GM12878 (cell line): Measurements from ENCODE around the gene CAMKK1. TPM values are rescaled to one million over a fixed set of nuclear protein-coding genes. Genes with fewer than 3 reads are reported as not detected.
A peak's percentile ranks its signal among the peaks of the same experiment; 100 is the strongest.

Experiments used
- ATAC-seq: fragments of 200-7000 bp; cut with Tn5 transposase; 3 replicates; pipeline ENCODE4 v1.9.1; 2020; ENCODE audit warnings: mild to moderate bottlenecking, moderate library complexity
- BruUV-seq: library from RNA; stranded (reverse); fragments of 400-500 nt; replicated peaks from 2 replicates; lab custom pipeline; 2021; lab: Mats Ljungman, UMichigan
- CTCF ChIA-PET: fragments of 300-600 bp; sonication (Branson Sonifier 250); formaldehyde crosslinking; extraction: SDS; loops from one replicate; lab custom pipeline; 2021; ENCODE audit warnings: inconsistent platforms; lab: Yijun Ruan, JAX
- POLR2A ChIA-PET: fragments of 350-600 bp; formaldehyde crosslinking; extraction: SDS; loops from one replicate; lab custom pipeline; 2021; ENCODE audit warnings: inconsistent platforms; lab: Charles Lee
- RAD21 ChIA-PET: fragments of 300-600 bp; sonication (Branson Sonifier 250); formaldehyde crosslinking; loops from one replicate; lab custom pipeline; 2023; ENCODE audit warnings: antibody characterized with exemption; ENCODE audit not compliant: unreplicated experiment; lab: Charles Lee
- SMC1A ChIA-PET: fragments of 300-600 bp; sonication (Branson Sonifier 250); formaldehyde crosslinking; loops from one replicate; lab custom pipeline; 2023; ENCODE audit not compliant: unreplicated experiment, uncharacterized antibody; lab: Charles Lee
- DNase-seq: peaks from one replicate; pipeline ENCODE4 v3.0.0-alpha.2; 2011; ENCODE audit warnings: low read depth, low spot score
- FAIRE-seq: peaks from 3 replicates; lab custom pipeline; 2011; peaks lifted over from hg19 to GRCh38; lab: Jason Lieb, UNC
- H2AFZ ChIP-seq: 2 replicates; pipeline ENCODE4 v1.6.0; 2011; ENCODE audit warnings: low read depth, low read length, control low read depth; ENCODE audit not compliant: control insufficient read depth
- H3K27ac ChIP-seq: 2 replicates; pipeline ENCODE4 v1.5.1; 2011; ENCODE audit warnings: control low read depth; ENCODE audit not compliant: control insufficient read depth, insufficient read depth
- H3K27me3 ChIP-seq, 2 experiments: replicated peaks in 1 of 2; 2 replicates each; pipeline versions ENCODE4 v1.6.0 to v1.6.1; 2011; ENCODE audit warnings: low read length in 1 of 2; ENCODE audit not compliant: control insufficient read depth in 2 of 2, insufficient read depth in 2 of 2
- H3K36me3 ChIP-seq, 2 experiments: 2 replicates each; pipeline ENCODE4 v1.5.1; 2011; ENCODE audit warnings: low read length in 1 of 2; ENCODE audit not compliant: control insufficient read depth in 2 of 2, insufficient read depth in 2 of 2
- H3K4me1 ChIP-seq: 2 replicates; pipeline ENCODE4 v1.6.1; 2011; ENCODE audit warnings: mild to moderate bottlenecking, low read length, moderate library complexity, mixed read lengths; ENCODE audit not compliant: control insufficient read depth, insufficient read depth
- H3K4me2 ChIP-seq: 2 replicates; pipeline ENCODE4 v1.6.0; 2011; ENCODE audit warnings: control low read depth; ENCODE audit not compliant: control insufficient read depth, insufficient read depth
- H3K4me3 ChIP-seq: fragments of 200-600 bp; sonication (generic); 2 replicates; pipeline ENCODE4 v1.5.1; 2016
- H3K79me2 ChIP-seq: 2 replicates; pipeline ENCODE4 v1.6.0; 2011; ENCODE audit warnings: low read length; ENCODE audit not compliant: control insufficient read depth, insufficient read depth
- H3K9ac ChIP-seq: 2 replicates; pipeline ENCODE4 v1.8.0; 2011; ENCODE audit warnings: low read length, control low read depth, mixed read lengths; ENCODE audit not compliant: control insufficient read depth, insufficient read depth
- H3K9me3 ChIP-seq: replicated peaks from 3 replicates; pipeline ENCODE4 v1.5.1; 2011; ENCODE audit warnings: mild to moderate bottlenecking, low read length; ENCODE audit not compliant: control insufficient read depth, insufficient read depth
- H4K20me1 ChIP-seq: 2 replicates; pipeline ENCODE4 v1.6.0; 2011; ENCODE audit not compliant: control insufficient read depth, insufficient read depth
- CREB1 ChIP-seq: IDR thresholded peaks from 2 replicates; pipeline ENCODE4 v1.6.1; 2012; ENCODE audit warnings: low read depth, mild to moderate bottlenecking, inconsistent platforms
- EP300 ChIP-seq, 2 experiments: fragments of 150-350 bp in 1 of 2; IDR thresholded peaks; 2 replicates each; pipeline ENCODE4 v1.6.1; 2011 to 2012; ENCODE audit warnings: low read depth in 2 of 2, low read length in 2 of 2, borderline replicate concordance in 1 of 2, improper control_type of control experiment in 1 of 2, inconsistent platforms in 1 of 2; ENCODE audit not compliant: control insufficient read depth in 1 of 2
- ETV6 ChIP-seq, 2 experiments: fragments of 450-650 bp in 1 of 2; IDR thresholded peaks in 1 of 2; conservative IDR thresholded peaks in 1 of 2; 2 replicates each; pipeline ENCODE4 v1.6.1; 2014; ENCODE audit warnings: antibody characterized with exemption in 1 of 2, borderline replicate concordance in 1 of 2, low read depth in 1 of 2, mild to moderate bottlenecking in 1 of 2, moderate library complexity in 1 of 2
- MEF2A ChIP-seq: IDR thresholded peaks from 2 replicates; pipeline ENCODE4 v1.6.1; 2011; ENCODE audit warnings: low read depth, mild to moderate bottlenecking, low read length, moderate library complexity; ENCODE audit not compliant: insufficient read depth
- MTA2 ChIP-seq: fragments of 450-650 bp; IDR thresholded peaks from 2 replicates; pipeline ENCODE4 v1.6.1; 2016; ENCODE audit warnings: low read depth, mild to moderate bottlenecking, moderate library complexity
- MYB ChIP-seq: fragments of 150-350 bp; IDR thresholded peaks from 2 replicates; pipeline ENCODE4 v1.6.1; 2014; ENCODE audit warnings: mild to moderate bottlenecking, low read depth, low read length, borderline replicate concordance
- RB1 ChIP-seq: fragments of 450-650 bp; formaldehyde crosslinking; IDR thresholded peaks from 2 replicates; pipeline ENCODE4 v1.6.1; 2017; ENCODE audit warnings: mild to moderate bottlenecking, borderline replicate concordance
- RFX5 ChIP-seq: IDR thresholded peaks from 2 replicates; pipeline ENCODE4 v1.6.1; 2011; ENCODE audit warnings: low read depth, low read length, improper control_type of control experiment
- STAT3 ChIP-seq: IDR thresholded peaks from 2 replicates; pipeline ENCODE4 v1.6.1; 2011; ENCODE audit warnings: low read depth, low read length, improper control_type of control experiment
- ZNF207 ChIP-seq: fragments of 450-650 bp; IDR thresholded peaks from 2 replicates; pipeline ENCODE4 v1.6.1; 2014; ENCODE audit warnings: antibody characterized with exemption, mild to moderate bottlenecking, borderline replicate concordance
- WGBS: methylation state at CpG from one replicate; pipeline ENCODE4 v1.1.6; 2016; ENCODE audit warnings: low lambda C conversion rate; ENCODE audit not compliant: insufficient replicate concordance, insufficient coverage; ENCODE audit errors: missing lambda C conversion rate; 5-methylcytosine and 5-hydroxymethylcytosine counted together
- in situ Hi-C: fragments of 300-500 bp; cut with MboI; formaldehyde crosslinking; loops from 9 replicates; pipeline ENCODE4 v1.14.3; 2018; ENCODE audit warnings: mixed read lengths
- intact Hi-C: fragments of 100-400 bp; cut with micrococcal nuclease; formaldehyde crosslinking; loops from one replicate; pipeline ENCODE4 v1.14.2; 2022; ENCODE audit not compliant: unreplicated experiment
- polyA plus RNA-seq, 11 experiments: library from polyadenylated mRNA; depleted of rRNA in 4 of 11; unstranded in 6 of 11; stranded (reverse) in 5 of 11; fragments of >200 nt; fragmentation: Nextera tagmentation in 4 of 11; fragmentation: Illumina TruSeq in 1 of 11; extraction: Ambion mirVana in 4 of 11; extraction: Trizol in 1 of 11; gene quantifications; 1 replicate in 1 of 11; 2 replicates in 10 of 11; pipeline versions ENCODE4 v1.2.1 to v1.2.3, GENCODE V29; 2011 to 2016; ENCODE audit warnings: inconsistent platforms in 2 of 11, missing spikeins in 2 of 11, low read depth in 1 of 11
- total RNA-seq, 4 experiments: library from RNA; depleted of rRNA in 3 of 4; stranded (reverse); fragments of >200 nt in 3 of 4; fragmentation: Illumina TruSeq in 1 of 4; extraction: Trizol in 1 of 4; gene quantifications; 2 replicates each; pipeline versions ENCODE4 v1.2.1 to v1.2.3, GENCODE V29; 2013 to 2021
- TF ChIP-seq, protein P1 (sequence below): IDR thresholded peaks from 2 replicates; pipeline ENCODE4 v1.6.1; 2012; ENCODE audit warnings: improper control_type of control experiment, low read depth, low read length; ENCODE audit not compliant: insufficient replicate concordance
- TF ChIP-seq, protein P2 (sequence below): IDR thresholded peaks from 2 replicates; pipeline ENCODE4 v1.6.1; 2011; ENCODE audit warnings: borderline replicate concordance, low read depth, mild to moderate bottlenecking, moderate library complexity, mixed read lengths, low read length; ENCODE audit not compliant: insufficient read depth; ENCODE audit errors: extremely low read length
- TF ChIP-seq, protein P3 (sequence below): fragments of 450-650 bp; IDR thresholded peaks from 2 replicates; pipeline ENCODE4 v1.6.1; 2014; ENCODE audit warnings: mild to moderate bottlenecking

CAMKK1 gene
- total and polyA plus RNA-seq, 10 of the 15 experiments (the other 5 are each of a cell fraction or from before 2014, with no cell fraction given), result 0.06 to 0.84 (median 0.37) TPM

DNA sequence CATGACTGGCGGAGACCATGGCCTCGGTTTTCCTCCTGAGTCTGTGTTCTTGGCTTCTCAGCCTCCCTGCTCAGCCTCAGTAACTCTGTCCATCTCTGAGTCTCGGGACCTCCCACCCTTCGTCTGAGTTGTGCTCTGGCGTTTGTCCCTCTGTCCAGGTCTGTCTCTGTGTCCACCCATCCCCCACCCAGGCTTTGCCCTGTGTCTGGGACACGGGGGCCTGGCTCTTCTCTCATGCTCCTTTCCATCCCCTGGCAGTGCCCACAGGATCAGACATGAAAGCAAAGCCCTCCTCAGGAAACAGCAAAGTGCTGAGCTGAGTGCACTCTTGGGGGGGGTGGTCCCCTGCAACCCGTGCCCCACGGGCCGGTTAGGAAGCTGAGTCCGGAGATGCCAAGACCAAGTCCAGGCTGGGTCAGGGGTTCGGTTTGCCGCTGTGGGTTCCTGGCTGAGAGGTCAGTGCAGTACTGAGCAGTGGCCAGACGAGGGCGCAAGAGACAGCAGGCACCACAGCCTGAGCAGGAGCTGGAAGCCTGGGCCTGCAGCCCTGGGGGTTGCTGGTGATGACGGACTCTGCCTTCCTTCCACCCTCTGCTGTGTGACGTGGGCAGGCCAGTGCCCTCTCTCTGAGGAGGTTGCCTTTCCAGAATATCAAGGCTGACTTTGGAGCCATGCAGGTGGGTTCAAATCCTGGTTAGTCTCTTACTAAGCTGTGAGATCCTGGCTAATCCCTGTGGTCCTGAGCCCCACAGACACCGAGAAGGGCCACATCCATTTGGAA, 20.9 kb upstream of the CAMKK1 start:
- peaks cover 15% of the 10 kb centered on the region for H3K79me2 ChIP-seq
- peak overlapping the region; percentile 73 for H2AFZ ChIP-seq
- SMC1A ChIA-PET, result interaction anchor here (0.9 to 4.5 kb wide), 21 partner anchors 10 to 176 kb away, joined by 3 to 45 read pairs (median 5); no protein-coding TSS in a partner anchor
- DNase-seq, result peak; percentile 56
- peak overlapping the region; percentile 52 for H3K4me3 ChIP-seq
- 11% methylated on average over 17 of the region's 17 CpGs for WGBS
- H3K4me1 ChIP-seq, result peaks cover 54% of the 10 kb centered on the region
- H4K20me1 ChIP-seq, result no peaks in the 10 kb centered on the region
- CTCF ChIA-PET, result interaction anchor here (0.6 to 7.7 kb wide), 47 partner anchors 9 to 652 kb away, joined by 3 to 119 read pairs (median 5); partner anchors contain the start of genes ATP2A3, CYB5D2, NCBP3 and ZZEF1
- RAD21 ChIA-PET, result interaction anchor here (0.6 to 5.9 kb wide), 30 partner anchors 9 to 648 kb away, joined by 3 to 70 read pairs (median 4); partner anchors contain the start of genes CAMKK1, CYB5D2, NCBP3 and ZZEF1
- H3K9ac ChIP-seq, result peak overlapping the region; percentile 59
- POLR2A ChIA-PET, result interaction anchor here (0.5 to 4.2 kb wide), 9 partner anchors 10 to 280 kb away, joined by 3 to 18 read pairs (median 5); partner anchors contain the start of genes ATP2A3 and CYB5D2
- H3K9me3 ChIP-seq, result no peaks in the 10 kb centered on the region; the same call in 2 of the 3 replicates
- H3K27ac ChIP-seq, result peak overlapping the region; percentile 86
- in situ Hi-C loops, result loop anchor here (5.0 kb wide), 1 partner anchor 94 kb away; no protein-coding TSS in a partner anchor
- peak overlapping the region; percentile 81 for H3K4me2 ChIP-seq
- no peaks in the 10 kb centered on the region for H3K36me3 ChIP-seq
- H3K27me3 ChIP-seq, result no peaks in the 10 kb centered on the region
- BruUV-seq, result no TSS peak
- peak; percentile 98 for FAIRE-seq
- ATAC-seq, result peak; percentile 73
- intact Hi-C loops, result loop anchor here (2.0 to 5.0 kb wide), 4 partner anchors 49 to 161 kb away; partner anchors contain the start of gene ATP2A3
- no peak for TF ChIP-seq MYB
- TF ChIP-seq ETV6 (conservative IDR thresholded peaks at IDR 0.05 in 1 of 2, IDR thresholded peaks at IDR 0.05 in 1 of 2; ENCODE audit: borderline replicate concordance in 1 of 2, low read depth in 1 of 2), result no peak
- TF ChIP-seq STAT3, result no peak
- no peak for TF ChIP-seq MEF2A
- 0 out of 2 replicates have a peak, but pooled peaks have one; percentile 33 for TF ChIP-seq MTA2
- TF ChIP-seq RFX5, result 0 out of 2 replicates have a peak, but pooled peaks have one; percentile 12
- no peak for TF ChIP-seq ZNF207
- TF ChIP-seq, protein P1, sequence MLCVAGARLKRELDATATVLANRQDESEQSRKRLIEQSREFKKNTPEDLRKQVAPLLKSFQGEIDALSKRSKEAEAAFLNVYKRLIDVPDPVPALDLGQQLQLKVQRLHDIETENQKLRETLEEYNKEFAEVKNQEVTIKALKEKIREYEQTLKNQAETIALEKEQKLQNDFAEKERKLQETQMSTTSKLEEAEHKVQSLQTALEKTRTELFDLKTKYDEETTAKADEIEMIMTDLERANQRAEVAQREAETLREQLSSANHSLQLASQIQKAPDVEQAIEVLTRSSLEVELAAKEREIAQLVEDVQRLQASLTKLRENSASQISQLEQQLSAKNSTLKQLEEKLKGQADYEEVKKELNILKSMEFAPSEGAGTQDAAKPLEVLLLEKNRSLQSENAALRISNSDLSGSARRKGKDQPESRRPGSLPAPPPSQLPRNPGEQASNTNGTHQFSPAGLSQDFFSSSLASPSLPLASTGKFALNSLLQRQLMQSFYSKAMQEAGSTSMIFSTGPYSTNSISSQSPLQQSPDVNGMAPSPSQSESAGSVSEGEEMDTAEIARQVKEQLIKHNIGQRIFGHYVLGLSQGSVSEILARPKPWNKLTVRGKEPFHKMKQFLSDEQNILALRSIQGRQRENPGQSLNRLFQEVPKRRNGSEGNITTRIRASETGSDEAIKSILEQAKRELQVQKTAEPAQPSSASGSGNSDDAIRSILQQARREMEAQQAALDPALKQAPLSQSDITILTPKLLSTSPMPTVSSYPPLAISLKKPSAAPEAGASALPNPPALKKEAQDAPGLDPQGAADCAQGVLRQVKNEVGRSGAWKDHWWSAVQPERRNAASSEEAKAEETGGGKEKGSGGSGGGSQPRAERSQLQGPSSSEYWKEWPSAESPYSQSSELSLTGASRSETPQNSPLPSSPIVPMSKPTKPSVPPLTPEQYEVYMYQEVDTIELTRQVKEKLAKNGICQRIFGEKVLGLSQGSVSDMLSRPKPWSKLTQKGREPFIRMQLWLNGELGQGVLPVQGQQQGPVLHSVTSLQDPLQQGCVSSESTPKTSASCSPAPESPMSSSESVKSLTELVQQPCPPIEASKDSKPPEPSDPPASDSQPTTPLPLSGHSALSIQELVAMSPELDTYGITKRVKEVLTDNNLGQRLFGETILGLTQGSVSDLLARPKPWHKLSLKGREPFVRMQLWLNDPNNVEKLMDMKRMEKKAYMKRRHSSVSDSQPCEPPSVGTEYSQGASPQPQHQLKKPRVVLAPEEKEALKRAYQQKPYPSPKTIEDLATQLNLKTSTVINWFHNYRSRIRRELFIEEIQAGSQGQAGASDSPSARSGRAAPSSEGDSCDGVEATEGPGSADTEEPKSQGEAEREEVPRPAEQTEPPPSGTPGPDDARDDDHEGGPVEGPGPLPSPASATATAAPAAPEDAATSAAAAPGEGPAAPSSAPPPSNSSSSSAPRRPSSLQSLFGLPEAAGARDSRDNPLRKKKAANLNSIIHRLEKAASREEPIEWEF, result no peak
- peak; percentile 63 for TF ChIP-seq CREB1
- TF ChIP-seq, protein P2, sequence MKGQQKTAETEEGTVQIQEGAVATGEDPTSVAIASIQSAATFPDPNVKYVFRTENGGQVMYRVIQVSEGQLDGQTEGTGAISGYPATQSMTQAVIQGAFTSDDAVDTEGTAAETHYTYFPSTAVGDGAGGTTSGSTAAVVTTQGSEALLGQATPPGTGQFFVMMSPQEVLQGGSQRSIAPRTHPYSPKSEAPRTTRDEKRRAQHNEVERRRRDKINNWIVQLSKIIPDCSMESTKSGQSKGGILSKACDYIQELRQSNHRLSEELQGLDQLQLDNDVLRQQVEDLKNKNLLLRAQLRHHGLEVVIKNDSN, result no peak
- TF ChIP-seq, protein P3, sequence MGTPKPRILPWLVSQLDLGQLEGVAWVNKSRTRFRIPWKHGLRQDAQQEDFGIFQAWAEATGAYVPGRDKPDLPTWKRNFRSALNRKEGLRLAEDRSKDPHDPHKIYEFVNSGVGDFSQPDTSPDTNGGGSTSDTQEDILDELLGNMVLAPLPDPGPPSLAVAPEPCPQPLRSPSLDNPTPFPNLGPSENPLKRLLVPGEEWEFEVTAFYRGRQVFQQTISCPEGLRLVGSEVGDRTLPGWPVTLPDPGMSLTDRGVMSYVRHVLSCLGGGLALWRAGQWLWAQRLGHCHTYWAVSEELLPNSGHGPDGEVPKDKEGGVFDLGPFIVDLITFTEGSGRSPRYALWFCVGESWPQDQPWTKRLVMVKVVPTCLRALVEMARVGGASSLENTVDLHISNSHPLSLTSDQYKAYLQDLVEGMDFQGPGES, result no peak
- TF ChIP-seq EP300 (IDR thresholded peaks at IDR 0.05; ENCODE audit: borderline replicate concordance in 1 of 2, control insufficient read depth in 1 of 2, low read depth in 2 of 2, low read length in 2 of 2), result no peak; a peak in 1 of 4 replicates
- TF ChIP-seq RB1, result 0 out of 2 replicates have a peak, but pooled peaks have one; percentile 30
